Occipital lobe (tissue), 2 donors: ENCODE measurements around the gene SEPTIN10. TPM values are rescaled to one million over a fixed set of nuclear protein-coding genes. Genes with fewer than 3 reads are reported as not detected.
"Not testable (repeated sequence)": the region's sequence is repeated elsewhere in the genome, so short reads cannot be mapped to it uniquely, and the experiment has no call there.

ENCODE experiments used
- DNase-seq: peaks from one replicate; lab custom pipeline; 2025; lab: John Stamatoyannopoulos, UW
- total RNA-seq: library from RNA; depleted of rRNA; stranded (reverse); fragments of >200 nt; gene quantifications from one replicate; pipeline ENCODE4 v1.2.3, GENCODE V29; 2014

SEPTIN10 gene
- 114 TPM for total RNA-seq

DNA sequence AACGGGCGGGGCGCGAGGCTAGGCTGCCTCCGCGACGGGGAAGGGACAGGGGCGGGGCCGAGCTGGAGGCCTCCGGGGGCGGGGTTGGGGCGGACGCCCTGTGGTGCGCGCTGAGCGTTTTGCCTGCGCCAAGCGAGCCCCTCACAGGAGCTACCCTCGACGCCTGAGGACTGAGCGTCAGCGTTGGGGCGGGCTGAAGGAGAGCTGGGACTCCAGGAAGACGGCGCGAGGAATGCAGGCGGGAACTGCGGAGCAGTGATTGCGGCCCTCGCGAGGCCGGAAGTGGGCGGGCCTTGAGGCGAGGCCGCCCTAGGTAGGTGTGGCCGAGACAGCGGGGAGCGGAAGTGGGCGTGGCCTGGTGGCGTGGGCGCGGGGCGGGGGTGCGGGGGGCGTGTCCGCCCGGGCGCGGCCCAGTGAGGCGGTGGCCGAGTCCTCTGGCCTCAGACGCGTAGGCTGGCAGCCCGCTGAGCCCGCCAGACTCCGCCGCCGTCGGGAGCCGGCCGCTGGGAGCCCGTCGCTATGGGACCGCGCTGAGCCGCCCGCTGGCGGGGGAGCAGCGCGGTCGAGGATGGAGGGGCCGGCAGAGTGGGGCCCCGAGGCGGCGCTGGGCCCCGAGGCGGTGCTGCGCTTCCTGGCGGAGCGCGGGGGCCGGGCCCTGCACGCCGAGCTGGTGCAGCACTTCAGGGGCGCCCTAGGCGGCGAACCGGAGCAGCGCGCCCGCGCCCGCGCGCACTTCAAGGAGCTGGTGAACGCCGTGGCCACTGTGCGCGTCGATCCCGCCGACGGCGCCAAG lies at the start of gene SEPTIN10, which contains the start of gene SOWAHC:
Gene SEPTIN10 (minus strand): TSS at position 45 of the 793 bp plus-strand sequence. CDS start 139 bp downstream, outside the sequence.
Gene SOWAHC (plus strand): TSS at position 443 of the 793 bp plus-strand sequence. CDS start 126 bp downstream, at position 569.
- peak; percentile 82 for DNase-seq

DNA sequence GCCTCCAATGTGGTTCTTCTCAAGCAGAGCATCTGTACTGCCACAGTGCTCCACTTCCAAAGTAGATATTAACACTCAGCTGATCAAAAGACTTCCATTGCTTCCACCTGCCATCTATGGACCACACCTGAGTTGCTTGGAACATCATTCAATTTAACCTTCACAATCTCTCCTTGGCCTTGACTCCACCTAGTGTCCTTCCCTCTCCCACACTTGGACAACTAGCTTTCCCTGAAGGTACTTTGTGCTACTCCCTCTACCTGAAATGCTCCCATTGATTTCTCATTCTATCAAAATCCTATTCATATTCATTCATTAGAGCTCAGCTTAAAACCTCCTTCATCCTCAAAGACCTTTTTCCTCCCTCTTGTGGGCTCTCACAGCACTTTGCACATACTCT lies 49.1 kb upstream of the SEPTIN10 start:
- DNase-seq: no peak

DNA sequence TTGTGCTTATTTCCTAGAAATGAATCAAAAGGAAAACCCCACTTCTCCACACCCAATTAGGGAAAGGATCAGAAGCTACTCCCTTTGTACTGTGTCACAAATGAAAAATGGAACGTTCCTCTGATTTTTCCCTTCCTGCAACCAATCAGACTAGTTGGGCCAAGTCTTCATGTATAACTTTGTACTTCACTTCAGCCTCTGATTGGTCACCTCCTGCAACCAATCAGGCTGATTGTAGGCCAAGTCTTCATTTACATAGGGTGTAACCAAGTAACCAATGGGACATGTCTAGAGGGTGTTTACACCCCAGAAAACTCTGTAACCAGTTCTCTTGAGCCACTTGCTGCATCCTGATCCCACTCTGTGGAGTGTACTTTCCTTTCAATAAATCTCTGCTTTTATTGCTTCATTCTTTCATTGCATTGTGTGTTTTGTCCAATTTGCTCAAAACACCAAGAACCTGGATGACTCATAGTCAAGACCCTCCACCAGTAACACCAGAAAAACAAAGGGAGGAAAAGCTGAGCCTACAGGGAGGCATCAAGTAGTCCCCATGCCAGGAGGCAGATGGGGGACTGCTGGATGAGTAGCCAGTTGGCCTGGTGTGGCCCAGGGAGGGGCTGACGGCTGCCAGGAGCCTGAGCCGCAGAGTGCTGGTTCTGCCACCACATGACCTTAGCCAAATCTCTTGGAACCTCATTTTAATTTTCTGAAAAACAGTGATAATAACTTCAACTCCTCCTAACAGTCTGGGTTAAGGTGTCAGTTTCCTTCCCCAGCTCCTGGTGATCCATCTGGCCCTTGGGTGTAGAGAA lies 46.5 kb upstream of the SEPTIN10 start:
- DNase-seq: no peak

DNA sequence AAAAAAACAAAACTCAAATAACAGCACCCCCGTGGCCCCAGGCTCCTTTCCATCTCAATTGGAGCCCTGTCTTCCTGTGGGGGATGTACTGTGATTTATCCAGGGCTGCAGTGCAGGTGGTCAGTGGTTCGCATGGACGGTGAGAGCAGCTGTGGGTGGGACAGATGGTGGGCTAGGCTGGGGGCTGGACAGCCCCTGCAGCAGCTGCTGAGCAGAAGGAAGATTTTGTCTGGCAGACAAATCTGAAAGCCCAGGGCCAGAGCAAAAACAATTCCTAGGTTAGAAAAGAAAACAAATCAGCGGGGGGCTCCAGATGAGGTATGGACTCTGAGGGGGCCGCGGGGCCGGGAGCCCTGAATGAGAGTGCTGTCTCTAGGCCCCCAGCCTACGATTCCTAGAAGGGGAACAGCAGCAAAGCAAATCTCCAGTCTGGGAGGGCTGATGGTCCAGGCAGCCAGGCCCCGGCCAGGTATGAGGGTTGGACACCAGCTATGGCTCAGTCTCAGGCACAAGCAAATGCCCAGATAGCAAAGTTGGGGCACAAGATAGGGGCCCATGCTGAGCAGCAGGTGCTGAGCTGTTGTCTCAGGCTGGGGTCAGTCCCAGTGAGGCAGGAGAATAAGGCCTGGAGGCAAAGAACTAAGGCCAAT lies 45.8 kb upstream of the SEPTIN10 start:
- no peak for DNase-seq

DNA sequence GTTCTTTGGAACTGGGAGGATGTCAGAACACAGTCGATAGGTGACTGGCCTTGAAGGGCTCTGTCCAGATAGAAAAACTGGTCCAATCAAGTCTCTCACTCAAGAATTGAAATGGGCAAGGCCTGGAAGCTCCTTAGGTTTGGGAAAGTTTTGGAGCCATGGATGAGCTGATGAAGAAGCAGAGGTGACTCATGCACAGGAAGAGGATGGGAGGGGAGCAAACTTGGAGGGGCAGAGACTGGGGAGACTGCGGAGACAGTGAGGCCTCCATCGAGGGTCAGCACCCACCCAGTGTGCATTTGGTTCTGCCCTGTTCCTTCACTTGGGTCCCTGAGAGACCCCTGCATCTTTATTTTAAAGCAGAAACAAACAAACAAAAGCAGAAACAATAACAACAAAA lies 41.5 kb upstream of the SEPTIN10 start:
- DNase-seq: no peak

DNA sequence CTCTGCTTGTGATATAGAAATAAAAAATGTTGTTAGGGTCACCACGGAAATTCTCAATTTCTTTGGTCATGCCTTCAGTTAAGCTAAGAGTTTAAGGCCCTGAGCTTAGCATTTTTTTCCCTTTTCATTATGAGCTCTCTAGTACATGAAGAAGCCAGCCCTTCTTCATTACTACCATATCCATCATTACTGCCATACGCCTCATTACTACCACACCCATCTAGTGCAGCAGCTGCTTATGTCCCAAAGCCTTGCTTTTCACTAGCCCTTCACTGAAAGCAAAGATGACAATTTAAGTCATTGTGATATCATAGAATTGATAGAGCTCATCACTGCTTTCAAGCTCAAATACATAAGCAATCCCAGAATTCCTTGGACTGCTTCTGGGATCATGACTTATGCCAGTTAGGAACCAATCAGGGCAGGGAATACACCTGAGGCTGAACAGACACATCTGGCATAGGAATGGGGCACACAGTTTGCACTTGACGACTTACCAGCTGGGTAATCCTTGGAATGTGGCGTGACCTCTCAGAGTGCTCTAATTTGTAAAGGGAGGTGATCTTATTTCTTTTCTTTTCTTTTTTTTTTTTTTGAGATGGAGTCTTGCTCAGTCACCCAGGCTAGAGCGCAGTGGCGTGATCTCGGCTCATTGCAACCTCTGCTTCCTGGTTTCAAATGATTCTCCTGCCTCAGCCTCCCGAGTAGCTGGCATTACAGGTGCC lies 40.7 kb upstream of the SEPTIN10 start:
- DNase-seq: no peak

DNA sequence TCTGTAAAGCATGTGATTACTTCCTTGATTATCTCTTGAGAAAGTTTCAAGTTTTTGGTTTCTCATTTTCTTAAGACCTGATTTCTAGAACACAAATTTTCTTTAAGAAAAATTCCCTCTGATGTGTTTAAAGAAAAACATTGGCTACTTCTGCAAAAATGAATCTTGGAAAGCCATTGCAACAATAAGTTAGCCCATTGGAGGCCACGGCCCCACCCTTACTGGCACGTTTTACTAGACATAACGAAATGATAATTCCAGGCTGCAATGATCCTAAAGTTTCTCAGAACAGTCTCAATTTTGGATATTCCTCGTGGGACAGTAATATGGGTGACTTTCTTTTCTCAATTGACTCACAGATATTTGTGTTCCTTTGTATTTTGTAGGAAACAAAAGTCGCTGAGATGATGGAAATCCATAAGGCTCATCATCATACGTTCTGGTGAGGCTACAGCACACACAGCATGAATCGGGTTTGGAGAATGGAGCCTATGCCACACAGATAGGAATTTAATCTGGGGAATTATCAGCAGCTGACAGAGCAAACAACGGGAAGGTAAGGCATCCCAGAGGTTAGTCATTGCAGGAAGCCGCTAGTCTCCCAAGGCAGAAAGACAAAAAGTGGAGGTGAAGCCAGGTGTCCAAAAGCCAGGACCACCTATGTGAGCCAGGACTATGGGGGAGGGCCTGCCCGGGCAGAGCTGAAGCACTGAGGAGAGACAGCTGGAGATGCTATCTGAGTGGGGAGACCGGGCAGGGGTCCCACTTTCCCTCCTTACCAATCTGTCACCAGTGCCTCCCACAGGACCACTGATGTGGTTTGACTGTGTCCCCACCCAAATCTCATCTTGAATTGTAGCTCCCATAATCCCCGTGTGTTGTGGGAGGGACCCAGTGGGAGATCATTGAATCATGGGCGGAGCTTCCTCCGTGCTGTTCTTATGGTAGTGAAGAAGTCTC lies 36.2 kb upstream of the SEPTIN10 start:
- no peak for DNase-seq

DNA sequence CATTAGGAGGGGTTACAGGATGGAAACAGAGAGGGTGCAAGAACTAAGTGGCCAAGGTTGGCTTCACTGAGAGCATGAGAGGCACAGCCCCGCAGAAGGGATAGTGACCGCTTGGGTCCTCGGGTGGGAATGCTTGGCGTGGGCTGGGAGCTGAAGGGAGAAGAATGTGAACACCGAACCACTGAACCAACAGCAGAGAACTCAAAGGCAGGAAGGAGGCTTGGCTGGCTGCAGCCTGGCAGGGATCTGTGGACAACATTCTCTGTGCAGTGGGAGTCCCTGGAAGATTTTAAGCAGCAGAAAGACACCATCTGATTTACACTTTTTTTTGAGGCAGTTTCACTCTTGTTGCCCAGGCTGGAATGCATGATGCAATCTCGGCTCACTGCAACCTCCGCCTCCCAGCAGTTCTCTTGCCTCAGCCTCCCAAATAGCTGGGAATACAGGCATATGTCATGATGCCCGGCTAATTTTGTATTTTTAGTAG lies 34.3 kb upstream of the SEPTIN10 start:
- no peak for DNase-seq

DNA sequence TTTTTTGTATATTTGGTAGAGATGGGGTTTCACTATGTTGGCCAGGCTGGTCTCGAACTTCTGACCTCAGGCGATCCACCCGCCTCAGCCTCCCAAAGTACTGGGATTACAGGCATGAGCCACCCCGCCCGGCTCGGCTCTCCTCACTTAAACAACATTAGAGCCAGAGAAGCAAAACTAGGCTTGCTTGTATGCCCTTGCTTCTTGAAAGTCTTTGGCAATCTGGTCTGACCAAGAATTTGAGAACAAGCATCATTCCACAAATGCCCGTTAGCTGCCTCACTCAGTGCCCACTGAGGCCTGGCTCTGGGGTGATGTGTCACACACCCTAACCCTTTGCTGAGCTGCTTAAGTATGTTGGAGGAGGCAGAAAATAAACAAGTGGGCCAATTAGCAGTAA lies 33.9 kb upstream of the SEPTIN10 start:
- no peak for DNase-seq

DNA sequence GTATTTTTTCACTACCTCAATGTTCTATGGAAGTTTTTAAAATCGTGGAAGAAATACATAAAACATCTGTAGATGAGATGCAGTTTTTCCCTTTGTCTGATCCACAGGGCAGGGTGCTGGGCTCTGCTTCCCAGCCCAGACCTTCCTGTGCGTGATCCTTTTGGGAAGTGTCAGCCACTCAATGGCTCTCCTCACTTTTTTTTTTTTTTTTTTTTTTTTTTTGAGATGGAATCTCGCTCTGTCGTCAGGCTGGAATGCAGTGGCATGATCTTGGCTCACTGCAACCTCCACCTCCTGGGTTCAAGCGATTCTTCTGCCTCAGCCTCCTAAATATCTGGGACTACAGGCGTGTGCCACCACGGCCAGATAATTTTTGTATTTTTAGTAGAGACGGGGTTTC lies 33.2 kb upstream of the SEPTIN10 start:
- no peak for DNase-seq

DNA sequence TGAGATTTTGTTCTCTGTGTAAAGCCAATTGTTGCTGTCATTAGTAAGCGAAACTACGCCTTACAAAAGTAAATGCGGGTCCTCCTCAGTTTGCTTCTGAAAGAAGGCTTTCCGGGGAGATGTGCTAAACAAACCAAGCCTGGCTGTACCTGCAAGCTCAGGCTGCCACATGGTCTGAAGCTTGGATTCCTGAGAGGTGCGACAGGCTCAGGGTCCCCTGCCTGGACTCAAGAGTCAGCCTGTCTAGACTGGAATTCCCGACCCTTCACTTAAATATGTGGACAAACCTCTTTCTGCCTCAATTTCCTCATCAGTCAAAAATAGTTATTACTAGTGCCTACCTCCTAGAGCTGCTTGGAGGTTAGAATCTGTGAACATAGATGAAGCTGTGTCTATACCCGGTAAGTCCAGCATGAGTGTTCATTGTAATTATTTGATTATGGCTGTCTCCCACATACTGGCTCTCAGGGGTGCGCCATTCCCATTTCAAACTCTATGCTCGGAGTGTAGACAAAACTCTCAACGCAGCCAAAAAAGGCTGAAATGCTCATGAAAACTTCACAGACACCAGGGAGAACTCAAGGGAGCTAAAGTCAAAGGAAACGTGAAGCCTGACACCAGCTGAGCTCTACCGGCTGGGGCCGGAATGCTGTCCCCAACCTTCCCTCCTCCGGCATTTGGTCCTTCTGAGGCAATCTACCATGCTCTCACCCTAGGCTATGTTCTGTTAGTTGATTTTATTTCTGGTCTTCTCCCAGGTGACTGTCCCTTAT lies 31.8 kb upstream of the SEPTIN10 start:
- no peak for DNase-seq

DNA sequence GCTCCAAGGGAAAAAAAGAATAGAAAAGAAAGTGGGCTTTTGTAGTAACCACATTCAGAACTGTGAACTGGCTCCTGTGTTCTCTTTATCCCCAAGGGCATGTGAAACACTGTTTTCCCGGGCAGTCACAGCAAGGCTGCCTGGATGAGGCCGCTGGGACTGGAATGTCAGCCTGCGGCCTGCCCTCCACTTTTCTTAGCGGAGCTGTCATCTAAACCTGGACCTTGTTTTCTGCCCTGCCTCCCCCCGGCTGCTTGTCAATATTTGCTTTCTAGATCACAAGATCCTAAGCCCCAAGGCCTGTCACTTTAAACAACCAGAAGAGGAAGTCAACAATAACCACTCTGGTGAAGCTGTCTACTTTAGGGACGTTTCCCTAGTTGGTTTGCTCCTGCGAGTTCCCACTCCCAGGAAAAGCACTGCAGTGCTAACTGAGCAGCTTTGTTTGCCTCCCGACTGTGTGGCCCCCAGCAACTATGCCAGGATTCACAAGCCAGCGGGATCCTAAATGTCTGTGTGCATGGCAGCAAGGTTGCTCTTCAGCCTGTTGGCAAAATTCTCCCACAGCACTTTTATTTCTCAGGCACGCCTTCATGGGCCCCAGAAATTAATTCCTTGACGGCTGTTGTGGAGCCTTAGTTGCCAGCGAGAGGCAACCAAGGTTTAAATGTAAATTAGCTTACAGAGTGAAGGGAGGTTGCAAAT lies 31.0 kb upstream of the SEPTIN10 start:
- no peak for DNase-seq

DNA sequence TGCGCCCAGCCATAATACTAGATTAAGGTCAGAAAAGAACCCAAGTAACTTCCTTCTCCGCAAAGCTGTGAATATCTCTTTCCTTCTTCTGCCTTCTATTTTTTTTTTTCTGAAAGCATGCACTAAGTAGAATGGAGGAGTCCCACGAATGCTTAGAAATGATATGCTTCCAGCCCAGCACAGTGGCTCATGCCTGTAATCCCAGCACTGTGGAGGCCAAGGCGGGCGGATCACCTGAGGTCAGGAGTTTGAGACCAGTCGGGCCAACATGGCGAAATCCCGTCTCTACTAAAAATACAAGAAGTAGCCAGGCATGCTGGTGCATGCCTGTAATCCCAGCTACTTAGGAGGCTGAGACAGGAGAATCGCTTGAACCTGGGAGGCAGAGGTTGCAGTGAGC lies 26.2 kb upstream of the SEPTIN10 start:
- not testable (repeated sequence) for DNase-seq

DNA sequence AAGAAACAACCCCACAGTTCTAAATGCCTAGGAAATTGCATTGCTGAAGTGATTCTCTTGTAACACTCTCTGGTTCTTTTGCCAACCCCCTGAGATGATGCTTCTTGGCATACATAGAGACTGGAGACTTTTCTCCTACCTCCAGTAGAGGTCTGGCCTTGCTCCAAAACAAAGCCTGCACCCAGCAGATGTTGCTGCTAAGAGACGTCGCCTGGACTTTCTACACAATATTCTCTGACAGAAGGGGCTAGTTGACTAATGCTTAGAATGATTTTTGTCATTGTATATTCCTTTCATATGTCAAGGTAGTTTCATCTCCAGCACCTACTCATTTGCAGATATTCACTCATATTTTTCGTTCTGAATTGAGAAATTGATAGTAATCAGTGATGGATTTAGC lies 25.0 kb upstream of the SEPTIN10 start:
- no peak for DNase-seq

DNA sequence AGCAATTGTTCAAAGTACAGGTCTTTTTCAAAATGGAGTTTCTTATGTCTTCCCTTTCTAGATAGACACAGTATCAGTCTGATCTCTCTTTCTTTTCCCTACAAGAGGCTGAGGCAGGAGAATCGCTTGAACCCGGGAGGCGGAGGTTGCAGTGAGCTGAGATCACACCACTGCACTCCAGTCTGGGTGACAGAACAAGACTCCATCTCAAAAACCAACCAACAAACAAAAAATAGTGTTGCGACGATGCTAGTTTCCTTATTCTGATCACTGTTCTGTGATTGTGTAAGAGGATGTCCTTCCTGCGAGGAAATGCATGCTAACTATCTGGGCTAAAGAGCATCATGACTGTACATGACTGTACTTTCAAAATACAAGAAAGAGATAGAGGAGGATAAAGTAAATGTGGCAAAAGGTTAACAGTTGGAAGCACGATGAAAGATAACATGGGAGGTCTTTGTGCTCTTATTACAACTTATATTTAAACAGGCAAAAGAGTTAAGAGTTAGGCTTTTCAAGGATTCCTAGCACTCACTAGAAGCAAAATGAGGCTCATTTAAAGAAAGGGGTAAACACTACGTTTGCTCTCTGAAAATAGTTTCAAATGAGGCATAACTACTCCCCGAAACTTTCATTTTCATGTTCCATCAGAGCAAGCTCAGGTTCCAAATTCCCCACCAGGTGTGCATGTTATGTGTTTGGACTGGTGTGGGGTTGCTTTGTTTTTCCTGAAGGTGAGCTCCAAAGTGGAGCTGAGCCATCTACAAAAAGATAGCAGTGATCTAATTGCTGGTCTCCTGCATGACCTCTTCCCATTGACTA lies 24.2 kb upstream of the SEPTIN10 start:
- no peak for DNase-seq

DNA sequence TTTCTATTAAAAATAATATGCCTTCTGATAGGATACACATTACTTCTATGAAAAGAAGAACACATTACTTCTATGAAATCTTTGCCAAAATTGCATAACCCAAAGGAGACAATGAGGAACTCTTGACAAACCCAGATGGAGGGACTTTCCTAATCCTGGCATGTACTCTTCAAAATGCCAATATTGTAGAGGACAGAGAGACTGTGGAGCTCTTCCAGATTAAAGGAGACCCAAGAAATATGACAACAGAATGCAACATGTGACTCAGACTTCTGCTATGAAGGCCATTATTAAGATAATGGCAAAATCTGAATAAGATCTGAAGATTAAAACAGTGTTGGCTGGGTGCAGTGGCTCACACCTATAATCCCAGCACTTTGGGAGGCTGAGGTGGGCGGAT lies 22.6 kb upstream of the SEPTIN10 start:
- DNase-seq: no peak

DNA sequence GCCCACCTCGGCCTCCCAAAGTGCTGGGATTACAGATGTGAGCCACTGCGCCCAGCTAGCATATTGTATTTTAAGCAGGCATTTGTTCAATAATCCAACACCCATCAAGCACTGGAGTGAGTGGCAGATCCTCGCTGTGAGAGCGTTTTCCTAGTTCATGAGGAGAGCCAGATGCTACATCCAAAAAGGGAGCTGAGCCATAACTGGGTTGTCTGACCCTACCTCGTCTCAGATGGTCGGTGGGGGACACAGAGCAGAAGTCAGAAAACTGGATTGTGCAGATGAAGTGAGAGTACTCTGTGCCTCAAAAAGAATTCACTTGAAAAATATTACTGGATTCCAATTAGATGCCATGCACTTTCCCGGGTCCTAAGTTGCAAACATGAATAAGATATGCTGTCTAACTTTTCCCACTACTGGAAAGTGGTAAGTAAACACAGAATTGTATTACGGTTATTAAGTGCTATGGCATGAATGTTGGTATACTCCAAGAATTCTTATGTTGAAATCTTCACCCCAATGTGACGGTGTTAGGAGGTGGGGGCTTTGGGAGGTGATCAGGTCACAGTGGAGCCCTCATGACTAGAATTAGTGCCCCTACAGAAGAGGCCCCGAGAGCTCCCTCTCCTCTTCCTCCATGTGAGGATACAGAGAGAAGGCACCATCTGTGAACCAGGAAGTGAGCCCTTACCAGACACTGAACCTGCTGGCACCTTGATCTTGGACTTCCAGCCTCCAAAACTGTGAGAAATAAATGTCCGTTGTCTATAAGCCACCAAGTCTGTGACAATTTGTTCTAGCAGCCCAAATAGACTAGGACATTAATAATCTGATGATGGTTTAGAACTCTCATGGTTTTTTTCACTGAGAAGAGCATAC lies 21.9 kb upstream of the SEPTIN10 start:
- no peak for DNase-seq
